DMS79 (cell line): ENCODE results near the gene PCSK6.

ENCODE experiments used
- DNase-seq: peaks from one replicate; lab custom pipeline; 2025; lab: John Stamatoyannopoulos, UW

PCSK6 gene

GRCh38 chr15:101398247-101398646 lies 91.3 kb downstream of the PCSK6 start:
- DNase-seq: peak; percentile 0

GRCh38 chr15:101397521-101398003 lies 91.9 kb downstream of the PCSK6 start:
- no peak for DNase-seq

GRCh38 chr15:101396484-101397261 lies 92.8 kb downstream of the PCSK6 start:
- no peak for DNase-seq

- DNase-seq: no peak
Observed at GRCh38 chr15:101394654-101395053, 94.9 kb downstream of the PCSK6 start.

GRCh38 chr15:101394056-101394630 lies 95.4 kb downstream of the PCSK6 start:
- DNase-seq: no peak

- no peak for DNase-seq
Observed at GRCh38 chr15:101393172-101393571, 96.3 kb downstream of the PCSK6 start.

- DNase-seq: no peak
Observed at GRCh38 chr15:101391981-101392640, 97.4 kb downstream of the PCSK6 start.

- DNase-seq: no peak
Observed at GRCh38 chr15:101391431-101391830, 98.1 kb downstream of the PCSK6 start.

GRCh38 chr15:101390462-101390861 lies 99.0 kb downstream of the PCSK6 start:
- DNase-seq: no peak

- no peak for DNase-seq
Observed at GRCh38 chr15:101390060-101390459, 99.4 kb downstream of the PCSK6 start.

- DNase-seq: no peak
Observed at GRCh38 chr15:101389362-101389761, 100.1 kb downstream of the PCSK6 start.

GRCh38 chr15:101388046-101388445 lies 101.5 kb downstream of the PCSK6 start:
- no peak for DNase-seq

GRCh38 chr15:101387574-101387973 lies 101.9 kb downstream of the PCSK6 start:
- no peak for DNase-seq

GRCh38 chr15:101386967-101387366 lies 102.5 kb downstream of the PCSK6 start:
- no peak for DNase-seq

- no peak for DNase-seq
Observed at GRCh38 chr15:101386006-101386405, 103.5 kb downstream of the PCSK6 start.

GRCh38 chr15:101384276-101384675 lies 105.2 kb downstream of the PCSK6 start:
- DNase-seq: no peak

- DNase-seq: no peak
Observed at GRCh38 chr15:101382544-101382943, 107.0 kb downstream of the PCSK6 start.

GRCh38 chr15:101381671-101382212 lies 107.8 kb downstream of the PCSK6 start:
- no peak for DNase-seq

GRCh38 chr15:101380146-101380545 lies 109.4 kb downstream of the PCSK6 start:
- no peak for DNase-seq

GRCh38 chr15:101379647-101380046 lies 109.9 kb downstream of the PCSK6 start:
- no peak for DNase-seq

GRCh38 chr15:101378879-101379278 lies 110.6 kb downstream of the PCSK6 start:
- no peak for DNase-seq

GRCh38 chr15:101378171-101378755 lies 111.2 kb downstream of the PCSK6 start:
- DNase-seq: no peak
